ENCODE measurements around the gene ECE1. TPM values are rescaled to one million over a fixed set of nuclear protein-coding genes. Genes with fewer than 3 reads are reported as not detected.
"Not testable (repeated sequence)": the region's sequence is repeated elsewhere in the genome, so short reads cannot be mapped to it uniquely, and the experiment has no call there.

ECE1 gene
- total RNA-seq, 5 donors from 2014 or later (not counting 1 experiment from before 2014, with no cell fraction given): 81.0 to 94.5 (median 87.1) TPM

DNA sequence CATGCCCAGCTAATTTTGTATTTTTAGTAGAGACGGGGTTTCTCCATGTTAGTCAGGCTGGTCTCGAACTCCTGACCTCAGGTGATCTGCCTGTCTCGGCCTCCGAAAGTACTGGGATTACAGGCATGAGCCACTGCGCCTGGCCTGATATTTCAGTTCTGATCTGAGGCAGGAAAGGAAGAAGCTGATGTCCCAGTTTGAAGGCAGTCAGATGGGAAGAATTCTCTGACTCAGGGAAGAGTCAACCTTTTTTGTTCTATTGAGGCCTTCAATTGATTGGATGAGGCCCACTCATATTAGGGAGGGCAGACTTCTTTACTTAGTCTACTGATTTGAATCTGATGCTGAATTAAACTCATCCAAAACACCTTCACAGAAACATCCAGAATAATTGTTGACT lies 89.0 kb downstream of the ECE1 start:
- H3K27me3 Mint-ChIP-seq; H3K9me3 Mint-ChIP-seq; DNase-seq; ATAC-seq (replicated peaks in 1 of 4); H3K4me3 Mint-ChIP-seq; H3K9me3 ChIP-seq; CTCF ChIA-PET; H3K27ac ChIP-seq (ENCODE audit: low read length); H3K4me3 ChIP-seq (ENCODE audit: control insufficient read depth in 1 of 2, extremely low read depth in 1 of 2, low read length in 1 of 2); POLR2A ChIA-PET; H3K4me1 ChIP-seq (ENCODE audit: control insufficient read depth in 1 of 2, extremely low read depth in 1 of 2, insufficient read depth in 2 of 2, low read length in 2 of 2); H3K36me3 ChIP-seq (ENCODE audit: control insufficient read depth in 2 of 2, extremely low read depth in 1 of 2, insufficient read depth in 1 of 2, low read length in 1 of 2); H3K4me1 Mint-ChIP-seq; H3K36me3 Mint-ChIP-seq; H3K27me3 ChIP-seq (replicated peaks in 1 of 2; ENCODE audit: control insufficient read depth in 2 of 2, extremely low read depth in 1 of 2, insufficient read depth in 2 of 2, low read length in 1 of 2); H3K27ac Mint-ChIP-seq: not testable (repeated sequence)
- WGBS (ENCODE audit: insufficient coverage): 77% methylated on average over 4 of the region's 5 CpGs

DNA sequence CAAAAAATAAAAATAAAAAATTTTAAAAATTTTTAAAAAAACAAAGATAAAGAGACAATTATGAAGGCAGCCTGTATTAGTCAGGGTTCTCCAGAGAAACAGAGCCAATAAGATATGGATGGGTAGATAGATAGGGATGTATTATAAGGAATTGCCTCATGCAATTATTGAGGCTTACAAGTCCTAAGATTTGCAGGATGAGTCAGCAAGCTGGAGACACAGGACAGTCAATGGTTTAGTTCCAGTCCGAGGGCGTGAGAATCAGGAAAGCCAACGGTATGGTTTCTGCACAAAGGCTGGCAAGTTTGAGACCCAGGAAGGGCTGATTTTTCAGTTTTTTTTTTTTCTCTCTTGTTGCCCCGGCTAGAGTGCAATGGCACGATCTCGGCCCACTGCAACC lies 89.5 kb downstream of the ECE1 start:
- H3K4me1 ChIP-seq (ENCODE audit: control insufficient read depth in 1 of 2, extremely low read depth in 1 of 2, insufficient read depth in 2 of 2, low read length in 2 of 2): no peaks in the 10 kb centered on the region
- WGBS (ENCODE audit: insufficient coverage): 90% methylated on average over 3 of the region's 6 CpGs
- ATAC-seq (replicated peaks in 1 of 4): no peak
- CTCF ChIA-PET: interaction anchor here in 1 of 2 donors (0.7 kb wide), 1 partner anchor 33 kb away, joined by 4 read pairs; no protein-coding TSS in a partner anchor
- POLR2A ChIA-PET: interaction anchor here in 1 of 2 donors (0.5 kb wide), 1 partner anchor 682 kb away, joined by 3 read pairs; no protein-coding TSS in a partner anchor
- Mint-ChIP-seq H3K4me3 (no peak overlapping the region), H3K4me1 (no peaks in the 10 kb centered on the region), H3K36me3 (no peaks in the 10 kb centered on the region), H3K27ac (no peak overlapping the region), H3K9me3 (no peaks in the 10 kb centered on the region), H3K27me3 (peaks cover 0 to 9% of the 10 kb centered on the region in 2 donors)
- H3K4me3 ChIP-seq (ENCODE audit: control insufficient read depth in 1 of 2, extremely low read depth in 1 of 2, low read length in 1 of 2): no peak overlapping the region
- H3K9me3 ChIP-seq: no peaks in the 10 kb centered on the region
- H3K36me3 ChIP-seq (ENCODE audit: control insufficient read depth in 2 of 2, extremely low read depth in 1 of 2, insufficient read depth in 1 of 2, low read length in 1 of 2): no peaks in the 10 kb centered on the region
- no peak for DNase-seq
- H3K27me3 ChIP-seq (replicated peaks in 1 of 2; ENCODE audit: control insufficient read depth in 2 of 2, extremely low read depth in 1 of 2, insufficient read depth in 2 of 2, low read length in 1 of 2): peaks cover 0 to 5% of the 10 kb centered on the region in 2 experiments
- no peak overlapping the region for H3K27ac ChIP-seq (ENCODE audit: low read length)

DNA sequence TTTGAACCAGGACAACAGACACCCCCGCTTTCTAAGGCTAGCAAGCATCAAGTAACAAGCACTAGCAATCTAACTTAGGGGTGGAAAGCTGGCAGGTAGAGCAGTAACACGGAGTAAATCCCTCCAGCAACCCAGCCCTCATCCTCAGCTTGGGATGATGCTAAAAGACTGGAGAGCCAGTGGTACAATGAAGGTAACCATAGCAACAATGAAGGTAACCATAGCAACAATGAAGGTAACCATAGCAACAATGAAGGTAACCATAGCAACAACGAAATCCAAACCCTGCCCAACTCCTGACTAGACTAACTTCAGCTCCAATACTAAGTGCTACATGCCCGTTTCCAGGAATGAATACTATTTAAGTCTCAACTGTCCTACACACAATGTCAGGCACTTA lies 91.3 kb downstream of the ECE1 start:
- Mint-ChIP-seq H3K27ac (no peak overlapping the region), H3K9me3 (no peaks in the 10 kb centered on the region), H3K4me1 (peaks cover 0 to 3% (median 2%) of the 10 kb centered on the region in 3 donors), H3K27me3 (peaks cover 0 to 13% of the 10 kb centered on the region in 2 donors), H3K36me3 (no peaks in the 10 kb centered on the region), H3K4me3 (no peak overlapping the region)
- Histone ChIP-seq H3K27me3 (replicated peaks in 1 of 2; ENCODE audit: control insufficient read depth in 2 of 2, extremely low read depth in 1 of 2, insufficient read depth in 2 of 2, low read length in 1 of 2) (peaks cover 0 to 10% of the 10 kb centered on the region in 2 experiments), H3K36me3 (ENCODE audit: control insufficient read depth in 2 of 2, extremely low read depth in 1 of 2, insufficient read depth in 1 of 2, low read length in 1 of 2) (no peaks in the 10 kb centered on the region), H3K4me1 (ENCODE audit: control insufficient read depth in 1 of 2, extremely low read depth in 1 of 2, insufficient read depth in 2 of 2, low read length in 2 of 2) (peaks cover 0 to 5% of the 10 kb centered on the region in 2 experiments), H3K27ac (ENCODE audit: low read length) (no peak overlapping the region), H3K4me3 (ENCODE audit: control insufficient read depth in 1 of 2, extremely low read depth in 1 of 2, low read length in 1 of 2) (no peak overlapping the region), H3K9me3 (no peaks in the 10 kb centered on the region)
- ATAC-seq (replicated peaks in 1 of 4): no peak
- CTCF ChIA-PET: interaction anchor here in 1 of 2 donors (0.6 kb wide), 1 partner anchor 33 kb away, joined by 3 read pairs; no protein-coding TSS in a partner anchor
- 65% methylated on average over 2 of the region's 4 CpGs for WGBS (ENCODE audit: insufficient coverage)
- DNase-seq: no peak
- POLR2A ChIA-PET: no interaction called here

DNA sequence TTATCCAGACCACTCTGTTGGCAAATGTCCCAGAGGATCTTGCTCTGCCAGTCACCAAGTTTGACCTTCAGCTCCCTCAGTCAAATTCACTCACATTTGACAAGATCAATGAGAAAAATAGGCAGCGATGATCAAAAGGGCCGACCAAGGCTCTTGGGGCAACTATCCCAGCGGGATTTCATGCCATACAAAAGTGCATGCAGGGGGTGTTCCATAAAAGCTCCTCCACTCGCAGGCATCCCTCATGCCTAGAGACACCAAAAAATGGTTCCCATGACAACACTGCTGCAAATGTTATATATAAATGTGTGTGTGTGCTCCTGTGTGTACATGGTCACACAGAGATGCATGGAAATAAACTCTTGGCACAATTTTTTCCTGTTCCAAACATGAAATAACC lies 97.4 kb downstream of the ECE1 start:
- peaks cover 0 to 14% of the 10 kb centered on the region in 2 experiments for H3K27me3 ChIP-seq (replicated peaks in 1 of 2; ENCODE audit: control insufficient read depth in 2 of 2, extremely low read depth in 1 of 2, insufficient read depth in 2 of 2, low read length in 1 of 2)
- Mint-ChIP-seq H3K9me3 (no peaks in the 10 kb centered on the region), H3K4me1 (peaks cover 0 to 7% (median 6%) of the 10 kb centered on the region in 3 donors), H3K36me3 (no peaks in the 10 kb centered on the region), H3K4me3 (no peak overlapping the region), H3K27ac (no peak overlapping the region), H3K27me3 (peaks cover 3 to 12% of the 10 kb centered on the region in 2 donors)
- peaks cover 0 to 15% of the 10 kb centered on the region in 2 experiments for H3K4me1 ChIP-seq (ENCODE audit: control insufficient read depth in 1 of 2, extremely low read depth in 1 of 2, insufficient read depth in 2 of 2, low read length in 2 of 2)
- H3K36me3 ChIP-seq (ENCODE audit: control insufficient read depth in 2 of 2, extremely low read depth in 1 of 2, insufficient read depth in 1 of 2, low read length in 1 of 2): no peaks in the 10 kb centered on the region
- no peak overlapping the region for H3K27ac ChIP-seq (ENCODE audit: low read length)
- no peak for DNase-seq
- H3K4me3 ChIP-seq (ENCODE audit: control insufficient read depth in 1 of 2, extremely low read depth in 1 of 2, low read length in 1 of 2): no peak overlapping the region
- WGBS (ENCODE audit: insufficient coverage): 100% methylated on average over 3 of the region's 4 CpGs
- ATAC-seq (replicated peaks in 1 of 4): no peak
- ChIA-PET CTCF (interaction anchor here in 1 of 2 donors (0.6 kb wide), 1 partner anchor 379 kb away, joined by 6 read pairs; no protein-coding TSS in a partner anchor), POLR2A (no interaction called here)
- H3K9me3 ChIP-seq: no peaks in the 10 kb centered on the region

DNA sequence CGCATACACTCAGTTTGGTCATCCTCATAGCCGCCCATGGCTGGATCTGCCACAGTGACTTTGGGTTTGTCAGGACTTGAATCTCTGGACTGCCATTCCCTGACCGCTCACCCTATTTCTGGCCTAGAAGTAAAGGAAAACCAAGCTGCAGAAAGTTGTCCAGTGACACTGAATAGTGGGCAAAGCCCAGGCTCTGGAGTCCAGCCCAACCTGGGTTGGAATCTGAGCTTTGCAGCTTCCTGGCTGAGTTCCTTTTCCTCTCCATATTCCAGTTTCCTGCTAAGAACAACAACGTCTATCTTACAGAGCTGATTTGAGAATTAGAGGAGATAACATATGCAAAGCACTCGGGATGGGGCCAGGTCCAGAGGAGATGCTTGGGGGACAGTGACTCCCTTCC lies 98.0 kb downstream of the ECE1 start:
- WGBS (ENCODE audit: insufficient coverage): 92% methylated on average over 4 of the region's 5 CpGs

DNA sequence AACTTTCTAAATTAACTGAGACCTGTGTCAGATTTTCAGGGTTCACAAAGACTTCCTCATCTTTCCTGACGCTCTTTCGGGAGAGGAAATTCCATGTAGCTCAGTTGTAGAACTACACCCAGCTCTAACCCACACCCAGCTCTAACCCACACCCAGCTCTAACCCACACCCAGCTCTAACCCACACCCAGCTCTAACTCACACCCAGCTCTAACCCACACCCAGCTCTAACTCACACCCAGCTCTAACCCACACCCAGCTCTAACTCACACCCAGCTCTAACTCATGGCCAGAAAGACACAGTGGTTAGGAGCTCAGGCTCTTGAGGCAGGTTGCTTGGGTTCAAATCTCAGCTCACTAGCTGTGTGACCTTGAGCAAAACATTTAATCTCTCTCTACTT lies 99.5 kb downstream of the ECE1 start:
- not testable (repeated sequence) for H3K9me3 ChIP-seq; H3K9me3 Mint-ChIP-seq; DNase-seq; H3K4me3 ChIP-seq (ENCODE audit: control insufficient read depth in 1 of 2, extremely low read depth in 1 of 2, low read length in 1 of 2); H3K27ac ChIP-seq (ENCODE audit: low read length); H3K27me3 ChIP-seq (replicated peaks in 1 of 2; ENCODE audit: control insufficient read depth in 2 of 2, extremely low read depth in 1 of 2, insufficient read depth in 2 of 2, low read length in 1 of 2); H3K27ac Mint-ChIP-seq; H3K36me3 Mint-ChIP-seq; H3K4me3 Mint-ChIP-seq; H3K27me3 Mint-ChIP-seq; H3K4me1 Mint-ChIP-seq; ATAC-seq (replicated peaks in 1 of 4); H3K36me3 ChIP-seq (ENCODE audit: control insufficient read depth in 2 of 2, extremely low read depth in 1 of 2, insufficient read depth in 1 of 2, low read length in 1 of 2)
- ChIA-PET CTCF (interaction anchor here in 1 of 2 donors (0.6 kb wide), 1 partner anchor 515 kb away, joined by 3 read pairs; no protein-coding TSS in a partner anchor), POLR2A (interaction anchor here in 1 of 2 donors (0.6 kb wide), 1 partner anchor 29 kb away, joined by 4 read pairs; no protein-coding TSS in a partner anchor)
- WGBS (ENCODE audit: insufficient coverage): 65% methylated on average over 2 of the region's 2 CpGs
- H3K4me1 ChIP-seq (ENCODE audit: control insufficient read depth in 1 of 2, extremely low read depth in 1 of 2, insufficient read depth in 2 of 2, low read length in 2 of 2): peaks cover 0 to 15% of the 10 kb centered on the region in 2 experiments

More for the DNA sequence above, 98.0 kb downstream of the ECE1 start:
- no peaks in the 10 kb centered on the region for H3K9me3 Mint-ChIP-seq
- Histone ChIP-seq H3K36me3 (ENCODE audit: control insufficient read depth in 2 of 2, extremely low read depth in 1 of 2, insufficient read depth in 1 of 2, low read length in 1 of 2) (no peaks in the 10 kb centered on the region), H3K9me3 (no peaks in the 10 kb centered on the region), H3K27me3 (replicated peaks in 1 of 2; ENCODE audit: control insufficient read depth in 2 of 2, extremely low read depth in 1 of 2, insufficient read depth in 2 of 2, low read length in 1 of 2) (peaks cover 0 to 14% of the 10 kb centered on the region in 2 experiments), H3K4me3 (ENCODE audit: control insufficient read depth in 1 of 2, extremely low read depth in 1 of 2, low read length in 1 of 2) (no peak overlapping the region), H3K4me1 (ENCODE audit: control insufficient read depth in 1 of 2, extremely low read depth in 1 of 2, insufficient read depth in 2 of 2, low read length in 2 of 2) (peaks cover 0 to 15% of the 10 kb centered on the region in 2 experiments), H3K27ac (ENCODE audit: low read length) (no peak overlapping the region)
- no peak overlapping the region for H3K4me3 Mint-ChIP-seq
- DNase-seq (no peak), ATAC-seq (replicated peaks in 1 of 4) (no peak)
- H3K27ac Mint-ChIP-seq: no peak overlapping the region
- H3K27me3 Mint-ChIP-seq: peaks cover 3 to 12% of the 10 kb centered on the region in 2 donors
- H3K4me1 Mint-ChIP-seq: peaks cover 0 to 7% (median 6%) of the 10 kb centered on the region in 3 donors
- no peaks in the 10 kb centered on the region for H3K36me3 Mint-ChIP-seq
- POLR2A ChIA-PET: no interaction called here
- CTCF ChIA-PET: interaction anchor here in 1 of 2 donors (0.6 kb wide), 2 partner anchors 21 to 379 kb away, joined by 5 to 6 read pairs; no protein-coding TSS in a partner anchor

Data from T-cell (primary cell).